LNCAP (cell line): ENCODE data around the gene KAZALD1.

ENCODE experiments used
- TF ChIP-seq, protein P1 (sequence below): fragments of 450-650 bp; IDR thresholded peaks from 2 replicates; pipeline ENCODE4 v1.5.1; 2017; ENCODE audit warnings: mild to moderate bottlenecking

KAZALD1 gene

GRCh38 chr10:101027106-101027720 lies 34.6 kb upstream of the KAZALD1 start:
- TF ChIP-seq, protein P1, sequence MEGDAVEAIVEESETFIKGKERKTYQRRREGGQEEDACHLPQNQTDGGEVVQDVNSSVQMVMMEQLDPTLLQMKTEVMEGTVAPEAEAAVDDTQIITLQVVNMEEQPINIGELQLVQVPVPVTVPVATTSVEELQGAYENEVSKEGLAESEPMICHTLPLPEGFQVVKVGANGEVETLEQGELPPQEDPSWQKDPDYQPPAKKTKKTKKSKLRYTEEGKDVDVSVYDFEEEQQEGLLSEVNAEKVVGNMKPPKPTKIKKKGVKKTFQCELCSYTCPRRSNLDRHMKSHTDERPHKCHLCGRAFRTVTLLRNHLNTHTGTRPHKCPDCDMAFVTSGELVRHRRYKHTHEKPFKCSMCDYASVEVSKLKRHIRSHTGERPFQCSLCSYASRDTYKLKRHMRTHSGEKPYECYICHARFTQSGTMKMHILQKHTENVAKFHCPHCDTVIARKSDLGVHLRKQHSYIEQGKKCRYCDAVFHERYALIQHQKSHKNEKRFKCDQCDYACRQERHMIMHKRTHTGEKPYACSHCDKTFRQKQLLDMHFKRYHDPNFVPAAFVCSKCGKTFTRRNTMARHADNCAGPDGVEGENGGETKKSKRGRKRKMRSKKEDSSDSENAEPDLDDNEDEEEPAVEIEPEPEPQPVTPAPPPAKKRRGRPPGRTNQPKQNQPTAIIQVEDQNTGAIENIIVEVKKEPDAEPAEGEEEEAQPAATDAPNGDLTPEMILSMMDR, result no peak

GRCh38 chr10:101028446-101029337 lies 33.1 kb upstream of the KAZALD1 start:
- TF ChIP-seq, protein P1, result no peak

DNA sequence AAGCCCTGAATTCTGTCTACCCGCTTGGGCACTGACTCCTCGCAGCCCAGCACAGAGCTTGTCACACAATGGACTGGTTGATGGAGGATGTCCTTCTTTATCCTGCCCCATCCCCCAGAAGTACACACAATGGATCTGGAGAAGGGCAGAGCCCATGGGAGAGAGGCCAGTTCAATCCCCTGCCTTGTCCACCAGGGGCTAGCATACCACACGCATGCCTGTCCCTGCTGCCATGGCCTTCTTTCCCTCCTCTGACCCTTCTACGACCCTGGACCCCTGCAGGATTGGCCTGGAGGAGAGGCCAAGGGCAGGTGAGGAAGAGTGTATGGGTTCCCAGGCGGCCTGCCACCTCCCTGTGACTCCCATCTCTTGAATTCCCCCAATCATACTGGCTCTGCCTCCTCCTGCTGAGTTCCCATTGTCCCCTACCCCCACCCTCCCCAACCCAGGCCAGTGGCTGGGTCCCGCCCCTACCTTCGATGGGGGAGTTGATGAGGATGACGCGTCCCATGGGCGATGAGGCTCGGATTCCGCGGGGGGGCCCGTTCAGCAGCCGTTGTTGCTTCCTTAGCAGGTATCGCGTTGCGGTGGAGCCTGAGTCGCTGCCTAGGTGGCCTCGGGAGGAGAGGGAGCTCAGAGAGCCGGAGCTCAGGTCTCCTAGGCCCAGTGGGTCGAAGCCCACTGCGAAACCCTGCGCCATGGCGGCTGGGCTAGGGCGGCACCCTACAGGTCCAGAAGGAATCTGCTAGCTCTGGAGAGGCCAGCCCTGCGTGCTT lies 32.1 kb upstream of the KAZALD1 start:
- TF ChIP-seq, protein P1, result no peak

DNA sequence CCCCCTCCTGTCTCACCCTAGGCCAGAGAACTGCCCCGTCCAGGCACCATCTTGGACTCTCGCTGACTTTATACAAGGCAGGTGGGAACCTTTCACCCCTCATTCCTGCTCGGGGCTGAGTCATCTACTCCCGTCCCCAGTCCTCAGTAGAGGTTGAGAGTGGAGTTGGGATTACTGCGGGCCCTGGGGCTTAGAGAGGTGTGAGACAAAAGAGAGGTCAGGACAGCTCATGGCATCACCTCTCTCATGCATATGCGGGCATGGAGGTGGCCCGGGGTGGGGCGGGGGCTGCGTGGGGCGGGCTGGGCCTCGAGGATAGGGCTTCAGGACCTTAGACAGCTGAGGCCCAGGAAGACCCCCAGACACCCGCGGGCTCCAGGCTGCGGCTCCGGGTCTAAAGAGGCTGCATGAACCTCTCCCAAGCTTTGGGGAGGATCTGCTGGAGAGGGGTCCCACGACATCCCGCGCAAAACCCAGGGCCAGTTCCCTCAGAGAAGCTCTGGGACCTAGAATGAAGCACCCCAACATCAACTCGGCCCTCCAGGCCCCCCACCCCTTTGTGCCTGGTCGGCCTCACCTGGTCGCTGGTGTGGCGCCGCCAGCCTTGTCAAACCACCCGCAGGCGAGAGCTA lies 31.2 kb upstream of the KAZALD1 start:
- TF ChIP-seq, protein P1, result no peak

DNA sequence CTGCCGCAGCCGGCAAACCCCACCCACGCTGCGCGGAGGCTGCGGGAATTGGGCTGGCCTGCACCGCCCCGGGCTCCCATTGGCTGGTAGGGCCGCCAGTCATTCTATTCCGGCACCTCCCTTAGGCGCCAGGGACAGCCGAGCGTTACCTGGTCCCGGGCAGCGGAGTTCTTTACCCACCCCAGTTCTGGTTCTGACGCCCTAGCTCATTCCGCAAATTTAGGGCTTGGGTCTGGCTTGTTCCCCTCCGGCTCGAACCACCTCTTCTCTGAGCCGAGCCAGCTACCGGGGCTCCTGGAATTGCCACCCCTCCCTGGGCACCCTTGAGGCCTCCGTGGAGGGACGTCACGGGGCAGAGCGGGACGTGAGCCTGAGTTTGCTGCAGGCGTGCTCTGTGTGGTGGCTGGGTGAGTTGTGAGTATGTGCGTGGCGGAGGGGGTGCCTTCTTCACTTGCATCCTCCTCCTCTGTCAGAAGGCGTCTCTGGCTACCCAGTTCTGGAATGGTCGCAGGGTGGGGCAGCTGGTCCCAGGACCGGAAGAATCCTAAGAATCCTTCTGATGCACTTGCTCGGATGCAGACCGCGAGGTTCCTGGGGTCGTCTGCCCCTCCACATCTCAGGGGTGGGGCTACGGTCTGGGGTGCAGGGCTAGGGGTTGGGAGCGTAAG lies 30.5 kb upstream of the KAZALD1 start, which contains the start of the genes PDZD7 and SFXN3:
Gene PDZD7 (minus strand): TSS at position 2 of the 668 bp plus-strand sequence. CDS start 910 bp downstream, outside the sequence.
Gene SFXN3 (plus strand): TSS at position 107 of the 668 bp plus-strand sequence. CDS start 3,461 bp downstream, outside the sequence.
- TF ChIP-seq, protein P1, result no peak

- TF ChIP-seq, protein P1, result no peak
These were observed 29.8 kb upstream of the KAZALD1 start for GRCh38 chr10:101031796-101032636.
